DMS 273 treated with DMSO at 0.1 percent for 48 hours (cell line): ENCODE measurements around the gene CDH19.

Source experiments
- DNase-seq: peaks from one replicate; lab custom pipeline; 2025; lab: John Stamatoyannopoulos, UW

The CDH19 gene, protein sequence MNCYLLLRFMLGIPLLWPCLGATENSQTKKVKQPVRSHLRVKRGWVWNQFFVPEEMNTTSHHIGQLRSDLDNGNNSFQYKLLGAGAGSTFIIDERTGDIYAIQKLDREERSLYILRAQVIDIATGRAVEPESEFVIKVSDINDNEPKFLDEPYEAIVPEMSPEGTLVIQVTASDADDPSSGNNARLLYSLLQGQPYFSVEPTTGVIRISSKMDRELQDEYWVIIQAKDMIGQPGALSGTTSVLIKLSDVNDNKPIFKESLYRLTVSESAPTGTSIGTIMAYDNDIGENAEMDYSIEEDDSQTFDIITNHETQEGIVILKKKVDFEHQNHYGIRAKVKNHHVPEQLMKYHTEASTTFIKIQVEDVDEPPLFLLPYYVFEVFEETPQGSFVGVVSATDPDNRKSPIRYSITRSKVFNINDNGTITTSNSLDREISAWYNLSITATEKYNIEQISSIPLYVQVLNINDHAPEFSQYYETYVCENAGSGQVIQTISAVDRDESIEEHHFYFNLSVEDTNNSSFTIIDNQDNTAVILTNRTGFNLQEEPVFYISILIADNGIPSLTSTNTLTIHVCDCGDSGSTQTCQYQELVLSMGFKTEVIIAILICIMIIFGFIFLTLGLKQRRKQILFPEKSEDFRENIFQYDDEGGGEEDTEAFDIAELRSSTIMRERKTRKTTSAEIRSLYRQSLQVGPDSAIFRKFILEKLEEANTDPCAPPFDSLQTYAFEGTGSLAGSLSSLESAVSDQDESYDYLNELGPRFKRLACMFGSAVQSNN

GRCh38 chr18:66603941-66604627 lies at the start of gene CDH19:
Gene CDH19 (minus strand): TSS chr18:66604090. CDS start chr18:66572204, 31,886 bp downstream.
- no peak for DNase-seq

DNA sequence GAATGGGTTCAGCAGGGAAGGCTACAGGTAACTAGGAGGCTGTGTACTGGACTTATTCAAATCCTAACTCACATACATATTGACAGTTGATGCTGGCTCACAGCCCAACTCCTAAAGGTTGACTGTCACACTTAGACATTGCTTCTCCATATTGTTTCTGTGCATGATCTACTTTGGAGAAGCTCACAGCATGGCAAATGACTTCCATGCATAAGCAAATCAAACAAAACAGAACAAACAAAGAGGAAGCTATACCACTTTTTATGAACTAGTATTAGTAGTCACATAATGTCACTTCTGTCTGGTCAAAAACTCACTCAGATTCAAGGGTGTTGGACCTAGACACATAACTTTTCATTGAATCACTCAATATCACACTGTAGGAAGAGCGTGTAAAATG lies 43.8 kb upstream of the CDH19 start:
- DNase-seq: no peak

DNA sequence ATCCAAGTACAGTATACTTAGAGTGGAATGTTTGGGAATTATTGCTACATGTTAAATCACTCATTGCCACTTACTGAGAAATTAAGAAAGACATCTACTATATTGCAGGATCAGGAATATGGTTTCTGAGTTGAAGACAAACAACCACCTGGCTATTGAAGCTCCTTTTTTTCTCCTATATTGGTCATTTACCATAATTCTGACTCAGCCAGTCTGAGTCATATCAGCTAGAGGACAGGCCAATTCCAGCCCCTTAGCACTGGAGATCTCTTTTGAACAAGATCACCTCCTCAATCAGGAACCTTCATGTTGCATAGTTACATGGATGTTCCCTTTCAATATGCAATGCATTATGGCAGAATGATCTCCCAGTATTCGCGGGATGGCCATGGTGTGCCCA lies 42.7 kb upstream of the CDH19 start:
- DNase-seq: no peak

DNA sequence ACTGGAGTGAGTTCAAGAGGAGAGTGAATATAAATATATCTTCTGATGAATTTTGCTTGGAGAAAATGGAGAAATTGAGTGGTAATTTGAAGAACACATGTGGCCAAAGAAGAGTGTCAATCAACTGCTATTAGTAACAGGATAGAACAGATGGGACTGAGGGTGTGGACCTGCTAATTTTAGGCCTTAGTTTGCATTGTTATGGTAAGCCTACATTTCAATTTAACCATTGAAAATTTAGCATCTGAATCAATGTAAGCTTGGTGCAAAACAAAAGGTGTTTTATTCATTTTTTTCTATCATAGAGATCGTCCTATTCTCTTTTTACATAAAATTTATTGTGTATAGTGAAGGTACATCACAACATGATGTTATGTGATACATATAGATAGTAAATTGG lies 42.1 kb upstream of the CDH19 start:
- no peak for DNase-seq

GRCh38 chr18:66641056-66641455 lies 37.2 kb upstream of the CDH19 start:
- DNase-seq: no peak

DNA sequence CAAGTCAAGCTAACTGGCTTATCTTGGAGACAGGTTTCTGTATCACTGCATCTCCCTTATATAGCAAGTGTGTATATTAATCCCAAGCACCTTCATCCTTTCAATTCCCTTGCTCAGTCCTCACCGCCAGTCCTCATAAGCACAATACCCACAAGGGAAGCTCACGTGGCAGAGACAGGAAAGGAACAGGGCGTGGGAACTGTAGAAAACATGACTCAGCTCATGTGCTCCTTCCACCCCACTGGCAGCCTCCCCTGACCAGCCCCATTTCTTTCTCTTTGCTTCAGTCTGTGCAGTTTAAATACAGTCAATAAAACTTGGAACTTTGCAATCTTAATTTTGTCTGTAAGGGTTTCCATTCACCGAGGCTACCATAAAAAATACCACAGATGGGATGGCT lies 36.5 kb upstream of the CDH19 start:
- no peak for DNase-seq

GRCh38 chr18:66638856-66639629 lies 35.2 kb upstream of the CDH19 start:
- DNase-seq: no peak

- DNase-seq: no peak
These were observed 31.5 kb upstream of the CDH19 start for GRCh38 chr18:66635342-66635741.

- no peak for DNase-seq
These were observed 28.9 kb upstream of the CDH19 start for GRCh38 chr18:66632756-66633155.

DNA sequence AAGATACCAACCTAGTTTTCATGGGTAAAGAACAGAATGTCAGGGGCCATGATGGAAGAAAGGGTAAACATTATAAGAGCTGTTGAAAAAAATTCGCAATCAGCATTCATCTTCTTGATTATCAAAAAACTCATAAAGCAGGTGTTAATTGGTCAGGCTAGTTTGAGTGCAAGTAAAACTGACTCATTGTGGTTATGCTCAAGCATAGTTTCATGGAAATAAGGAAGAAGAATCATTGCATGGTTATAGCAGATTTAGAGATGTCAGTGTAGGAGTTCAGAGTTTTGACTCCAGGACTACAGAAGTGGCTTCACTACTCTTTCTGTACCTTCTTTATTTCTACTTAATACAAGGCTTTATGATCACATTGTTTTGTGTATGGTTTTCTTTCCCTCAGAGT lies 26.9 kb upstream of the CDH19 start:
- DNase-seq: no peak

DNA sequence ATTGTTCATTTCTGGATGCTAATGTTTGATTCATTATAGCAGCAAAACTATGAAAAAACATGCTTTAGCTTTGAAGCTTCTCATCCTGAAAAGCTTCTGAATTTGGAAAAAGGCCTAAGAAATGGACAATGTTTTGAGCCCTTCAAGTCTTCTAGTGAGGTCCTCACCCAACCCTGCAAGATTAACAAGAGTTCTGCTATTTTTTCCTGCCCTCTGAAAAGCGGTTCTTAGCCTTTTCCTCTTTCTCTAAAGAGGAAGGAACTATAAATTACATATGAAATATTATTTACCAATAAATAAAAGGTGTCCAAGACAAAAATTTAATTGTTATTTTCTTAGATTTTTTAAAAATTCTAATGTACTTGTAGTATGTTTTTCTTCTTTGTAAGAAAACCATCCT lies 19.9 kb upstream of the CDH19 start:
- DNase-seq: no peak

DNA sequence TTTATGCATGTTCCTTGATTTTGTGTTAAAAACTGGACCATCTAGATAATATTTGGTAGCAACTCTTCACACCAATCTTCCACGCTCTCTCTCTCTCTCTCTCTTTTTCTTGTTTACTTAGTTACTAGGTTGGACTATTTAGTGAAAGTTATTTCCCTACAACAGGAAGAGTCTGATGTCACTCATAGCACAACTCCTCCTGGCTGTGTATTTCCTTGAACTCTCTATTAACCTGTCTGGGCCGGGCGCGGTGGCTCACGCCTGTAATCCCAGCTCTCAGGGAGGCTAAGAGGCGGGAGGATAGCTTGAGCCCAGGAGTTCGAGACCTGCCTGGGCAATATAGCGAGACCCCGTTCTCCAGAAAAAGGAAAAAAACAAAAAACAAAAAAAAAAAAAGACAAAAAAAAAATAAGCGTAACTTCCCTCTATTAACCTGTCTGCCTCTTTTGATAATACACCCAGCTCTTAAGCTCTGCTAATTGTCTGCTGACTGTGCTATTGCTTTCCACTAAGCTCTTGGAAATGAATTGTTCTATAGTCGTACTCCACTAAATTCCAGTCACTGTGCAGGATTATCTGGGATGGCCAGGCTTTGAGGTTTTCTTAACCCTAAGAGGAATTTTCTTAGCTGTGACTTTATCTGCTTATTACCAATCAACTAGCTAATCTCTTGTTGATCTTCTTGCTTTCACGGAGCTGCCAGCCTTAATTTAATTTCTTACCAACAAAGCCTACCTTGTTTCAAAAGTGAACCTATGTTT lies 18.1 kb upstream of the CDH19 start:
- no peak for DNase-seq

DNA sequence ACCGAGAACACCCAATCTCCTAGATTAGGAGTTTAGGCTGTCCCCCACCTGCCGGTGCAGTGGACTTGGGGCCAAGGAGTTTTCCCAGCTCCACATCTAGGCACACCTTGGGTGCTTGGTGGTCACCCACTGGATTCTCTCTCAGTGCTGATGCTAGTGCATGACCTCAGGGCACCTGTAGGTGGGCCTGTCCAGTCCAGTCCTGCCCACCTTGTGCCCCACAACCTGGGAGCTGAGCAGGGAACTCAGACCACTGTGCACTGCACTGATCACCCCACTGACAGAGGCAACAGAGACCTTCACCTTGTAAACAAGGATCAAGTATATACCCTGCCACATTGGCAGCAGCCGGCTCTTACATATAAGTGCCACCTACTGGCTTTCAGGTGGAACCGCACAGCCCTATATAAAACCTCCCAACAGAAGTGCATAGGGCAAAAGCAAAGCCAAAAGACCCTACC lies 12.7 kb upstream of the CDH19 start:
- no peak for DNase-seq

GRCh38 chr18:66615176-66615575 lies 11.3 kb upstream of the CDH19 start:
- DNase-seq: no peak

GRCh38 chr18:66607632-66608031 lies 3.7 kb upstream of the CDH19 start:
- DNase-seq: no peak

GRCh38 chr18:66601649-66602048 lies 2.2 kb downstream of the CDH19 start:
- DNase-seq: no peak

- DNase-seq: no peak
These were observed 4.7 kb downstream of the CDH19 start for GRCh38 chr18:66599190-66599589.

DNA sequence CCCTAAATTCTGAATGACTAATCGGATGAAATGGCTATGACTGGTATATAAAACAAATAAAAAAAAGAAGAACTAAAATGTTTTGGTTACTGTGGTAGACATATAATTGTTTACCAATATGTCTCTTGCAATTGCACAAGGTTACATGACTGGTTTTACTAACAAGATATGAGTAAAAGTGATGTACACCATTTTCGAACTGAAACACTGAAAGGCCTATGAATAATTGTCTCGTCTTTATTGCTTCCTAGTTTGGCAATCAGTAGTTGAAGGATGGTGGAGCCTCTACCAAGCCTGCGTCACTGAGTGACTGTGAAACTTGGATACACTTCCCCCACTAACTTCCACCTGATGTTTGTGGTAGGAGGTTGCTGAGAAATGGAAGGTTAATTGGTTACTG lies 16.5 kb downstream of the CDH19 start:
- DNase-seq: no peak

DNA sequence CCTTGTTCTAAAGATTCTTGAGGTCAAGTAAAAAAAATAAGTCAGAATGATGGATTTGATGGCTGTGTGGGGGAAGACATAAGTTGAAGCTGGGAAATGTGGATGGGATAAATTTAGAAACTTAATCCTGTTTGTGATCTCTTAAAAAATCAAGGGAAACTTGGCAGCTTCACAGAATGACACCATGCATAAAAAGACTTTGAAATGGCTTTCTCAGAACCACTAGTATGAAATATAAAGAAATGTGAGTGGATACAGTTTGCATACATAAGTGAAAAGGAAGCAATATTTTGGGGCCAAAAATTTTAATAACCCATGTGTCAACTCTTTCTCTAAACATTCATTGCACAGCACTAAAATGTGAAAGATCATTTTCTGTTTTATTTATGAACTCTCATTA lies 21.7 kb downstream of the CDH19 start:
- DNase-seq: no peak

DNA sequence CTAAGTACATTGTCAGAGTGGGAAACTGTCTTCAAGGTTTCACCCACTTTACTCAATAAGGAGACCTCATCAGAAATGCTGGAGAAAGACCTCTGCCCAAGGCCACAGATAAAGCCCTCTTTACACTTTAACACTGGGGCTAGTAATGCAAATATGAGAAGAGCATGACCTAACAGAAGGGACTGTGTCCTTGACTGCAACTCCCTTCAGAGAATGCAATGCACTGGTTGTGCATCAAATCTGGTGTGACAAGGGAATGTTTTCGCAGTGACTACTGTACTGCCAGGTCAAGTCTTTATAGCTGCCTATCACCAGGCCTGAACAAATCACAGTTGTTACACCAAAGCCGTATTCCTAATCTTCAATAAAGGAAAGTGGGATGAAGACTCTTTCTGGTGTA lies 28.6 kb downstream of the CDH19 start:
- no peak for DNase-seq

GRCh38 chr18:66571845-66572244 lies 32.0 kb downstream of the CDH19 start:
- DNase-seq: no peak
